Liver (tissue), 9 donors: ENCODE results near the gene MMP2. TPM values are rescaled to one million over a fixed set of nuclear protein-coding genes. Genes with fewer than 3 reads are reported as not detected.
A peak's percentile ranks its signal among the peaks of the same experiment; 100 is the strongest.

Experiments used
- DNase-seq: peaks from one replicate; pipeline ENCODE4 v3.0.0-alpha.2; 2017; ENCODE audit warnings: low spot score
- H3K27ac ChIP-seq, 2 donors: one replicate each; pipeline ENCODE4 v1.7.0; 2013; ENCODE audit warnings: inconsistent platforms in 2 of 2, low read length in 2 of 2, control low read depth in 1 of 2, low read depth in 1 of 2, mild to moderate bottlenecking in 1 of 2
- H3K27me3 ChIP-seq, 4 donors: one replicate each; pipeline versions ENCODE4 v1.6.1 to v1.7.0; 2013; ENCODE audit warnings: low read length in 3 of 4, inconsistent platforms in 1 of 4, mild to moderate bottlenecking in 1 of 4, moderate library complexity in 1 of 4; ENCODE audit not compliant: control insufficient read depth in 4 of 4, insufficient read depth in 4 of 4
- H3K36me3 ChIP-seq, 4 donors: one replicate each; pipeline versions ENCODE4 v1.6.1 to v1.7.0; 2013; ENCODE audit warnings: low read length in 3 of 4, mild to moderate bottlenecking in 3 of 4, low read depth in 1 of 4, moderate library complexity in 1 of 4; ENCODE audit not compliant: control insufficient read depth in 4 of 4, insufficient read depth in 3 of 4
- H3K4me1 ChIP-seq, 4 donors: one replicate each; pipeline versions ENCODE4 v1.6.1 to v1.7.0; 2013; ENCODE audit warnings: low read length in 3 of 4, mild to moderate bottlenecking in 3 of 4, moderate library complexity in 1 of 4; ENCODE audit not compliant: control insufficient read depth in 4 of 4, insufficient read depth in 4 of 4
- H3K4me3 ChIP-seq, 3 donors: one replicate each; pipeline versions ENCODE4 v1.6.1 to v1.7.0; 2013; ENCODE audit warnings: low read length in 3 of 3, control low read depth in 1 of 3, low read depth in 1 of 3, mild to moderate bottlenecking in 1 of 3
- H3K9ac ChIP-seq, 2 donors: one replicate each; pipeline ENCODE4 v1.7.0; 2013; ENCODE audit warnings: low read length in 2 of 2, mild to moderate bottlenecking in 2 of 2, moderate library complexity in 2 of 2, control low read depth in 1 of 2, low read depth in 1 of 2
- H3K9me3 ChIP-seq, 4 donors: one replicate each; pipeline versions ENCODE4 v1.6.1 to v1.7.0; 2013; ENCODE audit warnings: low read length in 3 of 4; ENCODE audit not compliant: control insufficient read depth in 4 of 4
- ATF3 ChIP-seq: IDR thresholded peaks from 2 replicates; pipeline ENCODE4 v1.6.1; 2016; ENCODE audit warnings: antibody characterized with exemption
- EGR1 ChIP-seq, 2 donors: IDR thresholded peaks; 2 replicates each; pipeline ENCODE4 v1.6.1; 2016 to 2018; ENCODE audit warnings: antibody characterized with exemption in 2 of 2, low read depth in 2 of 2
- FOXA1 ChIP-seq: IDR thresholded peaks from 2 replicates; pipeline ENCODE4 v1.6.1; 2016; ENCODE audit warnings: antibody characterized with exemption
- FOXA2 ChIP-seq: IDR thresholded peaks from 2 replicates; pipeline ENCODE4 v1.6.1; 2016; ENCODE audit warnings: antibody characterized with exemption
- GABPA ChIP-seq, 2 donors: IDR thresholded peaks in 1 of 2; conservative IDR thresholded peaks in 1 of 2; 2 replicates each; pipeline ENCODE4 v1.6.1; 2016; ENCODE audit warnings: antibody characterized with exemption in 2 of 2, mild to moderate bottlenecking in 1 of 2, moderate library complexity in 1 of 2
- HNF4A ChIP-seq, 2 donors: conservative IDR thresholded peaks; 2 replicates each; pipeline ENCODE4 v1.6.1; 2016; ENCODE audit warnings: antibody characterized with exemption in 2 of 2, mild to moderate bottlenecking in 2 of 2
- HNF4G ChIP-seq: IDR thresholded peaks from 2 replicates; pipeline ENCODE4 v1.6.1; 2016; ENCODE audit warnings: antibody characterized with exemption
- JUND ChIP-seq, 2 donors: IDR thresholded peaks; 2 replicates each; pipeline ENCODE4 v1.6.1; 2016; ENCODE audit warnings: antibody characterized with exemption in 2 of 2
- MAX ChIP-seq: IDR thresholded peaks from 2 replicates; pipeline ENCODE4 v1.6.1; 2016; ENCODE audit warnings: antibody characterized with exemption
- NR2F2 ChIP-seq: IDR thresholded peaks from 2 replicates; pipeline ENCODE4 v1.6.1; 2016; ENCODE audit warnings: antibody characterized with exemption
- RAD21 ChIP-seq, 2 donors: IDR thresholded peaks; 2 replicates each; pipeline ENCODE4 v1.6.1; 2016; ENCODE audit warnings: antibody characterized with exemption in 2 of 2, mild to moderate bottlenecking in 2 of 2
- REST ChIP-seq: IDR thresholded peaks from 2 replicates; pipeline ENCODE4 v1.6.1; 2016; ENCODE audit warnings: antibody characterized with exemption, mild to moderate bottlenecking
- RXRA ChIP-seq, 2 donors: IDR thresholded peaks; 2 replicates each; pipeline ENCODE4 v1.6.1; 2017 to 2018; ENCODE audit warnings: antibody characterized with exemption in 2 of 2, mild to moderate bottlenecking in 1 of 2
- SP1 ChIP-seq: IDR thresholded peaks from 2 replicates; pipeline ENCODE4 v1.6.1; 2018; ENCODE audit warnings: antibody characterized with exemption, mild to moderate bottlenecking
- TAF1 ChIP-seq: conservative IDR thresholded peaks from 2 replicates; pipeline ENCODE4 v1.6.1; 2016; ENCODE audit warnings: antibody characterized with exemption, mild to moderate bottlenecking
- YY1 ChIP-seq: IDR thresholded peaks from 2 replicates; pipeline ENCODE4 v1.6.1; 2016; ENCODE audit warnings: antibody characterized with exemption, mild to moderate bottlenecking
- ZBTB33 ChIP-seq: IDR thresholded peaks from 2 replicates; pipeline ENCODE4 v1.6.1; 2016; ENCODE audit warnings: antibody characterized with exemption
- WGBS: extraction: QIAGEN DNeasy Blood & Tissue Kit; methylation state at CpG from one replicate; pipeline ENCODE4 v1.1.7; 2013; 5-methylcytosine and 5-hydroxymethylcytosine counted together
- polyA plus RNA-seq, 2 donors: library from polyadenylated mRNA; stranded (reverse) in 1 of 2; unstranded in 1 of 2; fragments of 200-250 nt in 1 of 2; fragments of >200 nt in 1 of 2; fragmentation: Nextera tagmentation in 1 of 2; extraction: Ambion mirVana in 1 of 2; gene quantifications; one replicate each; pipeline versions ENCODE4 v1.2.1 to v1.2.3, GENCODE V29; 2013 to 2015
- total RNA-seq, 2 donors: library from RNA; depleted of rRNA; stranded (reverse); fragments of >200 nt; gene quantifications; one replicate each; pipeline ENCODE4 v1.2.3, GENCODE V29; 2014
- donor health status: healthy.
- donor health status: healthy.
- donor health status: healthy.
- donor health status: healthy.
- donor health status: healthy.

MMP2 gene
- total and polyA plus RNA-seq, 4 donors = 2.8 to 6.3 (median 5.3) TPM

GRCh38 chr16:55501549-55502322 lies 22.7 kb downstream of the MMP2 start:
- Histone ChIP-seq H3K4me3 (no peak overlapping the region), H3K4me1 (peaks cover 5 to 15% (median 13%) of the 10 kb centered on the region in 4 donors), H3K9me3 (no peaks in the 10 kb centered on the region), H3K9ac (no peak overlapping the region), H3K27ac (no peak overlapping the region), H3K36me3 (no peaks in the 10 kb centered on the region), H3K27me3 (no peaks in the 10 kb centered on the region)
- WGBS = 91% methylated on average over 9 of the region's 9 CpGs
- no peak for DNase-seq
- no peak for TF ChIP-seq HNF4A (conservative IDR thresholded peaks at IDR 0.05)
- TF ChIP-seq EGR1 (IDR thresholded peaks at IDR 0.05; ENCODE audit: low read depth in 2 of 2) = no peak
- no peak for TF ChIP-seq RXRA (IDR thresholded peaks at IDR 0.05)
- no peak for TF ChIP-seq MAX
- TF ChIP-seq FOXA1 = no peak
- TF ChIP-seq RAD21 (IDR thresholded peaks at IDR 0.05) = no peak
- TF ChIP-seq NR2F2 = no peak
- no peak for TF ChIP-seq ZBTB33
- no peak for TF ChIP-seq JUND (IDR thresholded peaks at IDR 0.05)
- no peak for TF ChIP-seq REST
- no peak for TF ChIP-seq SP1
- no peak for TF ChIP-seq HNF4G
- no peak for TF ChIP-seq ATF3

GRCh38 chr16:55502801-55503366 lies 23.9 kb downstream of the MMP2 start:
- 27% methylated on average over 13 of the region's 13 CpGs for WGBS
- no peak overlapping the region for H3K4me3 ChIP-seq
- no peaks in the 10 kb centered on the region for H3K27me3 ChIP-seq
- DNase-seq = peak; percentile 65
- H3K9me3 ChIP-seq = no peaks in the 10 kb centered on the region
- peaks cover 5 to 15% (median 13%) of the 10 kb centered on the region in 4 donors for H3K4me1 ChIP-seq
- H3K36me3 ChIP-seq = no peaks in the 10 kb centered on the region
- H3K9ac ChIP-seq = no peak overlapping the region
- no peak overlapping the region for H3K27ac ChIP-seq
- TF ChIP-seq YY1 (peak; percentile 33), MAX (no peak), RAD21 (IDR thresholded peaks at IDR 0.05) (peak; percentile 56 to 61), EGR1 (IDR thresholded peaks at IDR 0.05; ENCODE audit: low read depth in 2 of 2) (no peak), FOXA1 (no peak), SP1 (peak; percentile 68), REST (peak; percentile 35), TAF1 (no peak), NR2F2 (peak; percentile 99), RXRA (IDR thresholded peaks at IDR 0.05) (peak; percentile 54 to 69), ATF3 (no peak), FOXA2 (no peak), HNF4G (peak; percentile 24), GABPA (IDR thresholded peaks at IDR 0.05 in 1 of 2, conservative IDR thresholded peaks at IDR 0.05 in 1 of 2) (peak in 1 of 2 donors; percentile 17), ZBTB33 (no peak)
